SK-N-SH treated with all-trans-retinoic acid at 6 μM for 48 hours (cell line): ENCODE measurements around the gene KAT6B.
A peak's percentile ranks its signal among the peaks of the same experiment; 100 is the strongest.

Source experiments
- ATAC-seq: fragments of 200-7000 bp; cut with Tn5 transposase; 3 replicates; pipeline ENCODE4 v1.9.1; 2020; ENCODE audit warnings: mild to moderate bottlenecking, moderate library complexity
- ARNTL ChIP-seq: fragments of 450-650 bp; formaldehyde crosslinking; IDR thresholded peaks from 2 replicates; pipeline ENCODE4 v1.5.0; 2020; ENCODE audit warnings: low read depth, mild to moderate bottlenecking, moderate library complexity, borderline replicate concordance
- BACH2 ChIP-seq: fragments of 250-450 bp; sonication (Bioruptor Pico); IDR thresholded peaks from 2 replicates; pipeline ENCODE4 v1.9.0; 2021; ENCODE audit warnings: mild to moderate bottlenecking, borderline replicate concordance
- CSDC2 ChIP-seq: fragments of 250-450 bp; sonication (Bioruptor Pico); IDR thresholded peaks from 2 replicates; pipeline ENCODE4 v1.5.0; 2020; ENCODE audit warnings: mild to moderate bottlenecking, moderate library complexity
- ESRRG ChIP-seq: fragments of 250-450 bp; sonication (Bioruptor Pico); IDR thresholded peaks from 2 replicates; pipeline ENCODE4 v1.6.1; 2021; ENCODE audit warnings: mild to moderate bottlenecking
- GLIS3 ChIP-seq: fragments of 250-450 bp; sonication (Bioruptor Pico); IDR thresholded peaks from 2 replicates; pipeline ENCODE4 v1.5.0; 2020; ENCODE audit warnings: mild to moderate bottlenecking, moderate library complexity
- ISL1 ChIP-seq: fragments of 250-450 bp; sonication (Bioruptor Pico); IDR thresholded peaks from 2 replicates; pipeline ENCODE4 v2.1.2; 2022; ENCODE audit warnings: mild to moderate bottlenecking, moderate library complexity
- OSR1 ChIP-seq: fragments of 250-450 bp; sonication (Bioruptor Pico); IDR thresholded peaks from 2 replicates; pipeline ENCODE4 v1.8.0; 2022; ENCODE audit warnings: moderate library complexity, mild to moderate bottlenecking, inconsistent platforms
- PATZ1 ChIP-seq: fragments of 250-450 bp; sonication (Bioruptor Pico); IDR thresholded peaks from 2 replicates; pipeline ENCODE4 v1.8.0; 2020; ENCODE audit warnings: mild to moderate bottlenecking, moderate library complexity, borderline replicate concordance
- RARB ChIP-seq: fragments of 250-450 bp; sonication (Bioruptor Pico); IDR thresholded peaks from 2 replicates; pipeline ENCODE4 v1.8.0; 2021; ENCODE audit warnings: mild to moderate bottlenecking, moderate library complexity
- SNAI2 ChIP-seq: fragments of 250-450 bp; sonication (Bioruptor Pico); IDR thresholded peaks from 2 replicates; pipeline ENCODE4 v1.5.0; 2020; ENCODE audit warnings: mild to moderate bottlenecking, moderate library complexity
- TCF4 ChIP-seq: fragments of 250-450 bp; sonication (Bioruptor Pico); IDR thresholded peaks from 2 replicates; pipeline ENCODE4 v1.8.0; 2021; ENCODE audit warnings: mild to moderate bottlenecking, moderate library complexity, borderline replicate concordance
- TOX ChIP-seq: fragments of 250-450 bp; sonication (Bioruptor Pico); IDR thresholded peaks from 2 replicates; pipeline ENCODE4 v1.8.0; 2021; ENCODE audit warnings: mild to moderate bottlenecking, moderate library complexity, borderline replicate concordance
- TSHZ2 ChIP-seq: fragments of 250-450 bp; sonication (Bioruptor Pico); IDR thresholded peaks from 2 replicates; pipeline ENCODE4 v1.5.0; 2020; ENCODE audit warnings: mild to moderate bottlenecking, moderate library complexity
- ZC3H10 ChIP-seq: fragments of 250-450 bp; sonication (Bioruptor Pico); IDR thresholded peaks from 2 replicates; pipeline ENCODE4 v1.5.1; 2021; ENCODE audit warnings: mild to moderate bottlenecking, moderate library complexity
- ZFP30 ChIP-seq: fragments of 450-650 bp; formaldehyde crosslinking; IDR thresholded peaks from 2 replicates; pipeline ENCODE4 v1.5.0; 2022; ENCODE audit warnings: mild to moderate bottlenecking, moderate library complexity
- ZNF565 ChIP-seq: fragments of 450-650 bp; formaldehyde crosslinking; conservative IDR thresholded peaks from 2 replicates; pipeline ENCODE4 v1.5.0; 2020; ENCODE audit warnings: low read depth, mild to moderate bottlenecking, moderate library complexity
- ZNF70 ChIP-seq: fragments of 450-650 bp; formaldehyde crosslinking; IDR thresholded peaks from 2 replicates; pipeline ENCODE4 v1.5.0; 2020; ENCODE audit warnings: mild to moderate bottlenecking, moderate library complexity
- ZNF8 ChIP-seq: fragments of 450-650 bp; formaldehyde crosslinking; IDR thresholded peaks from 2 replicates; pipeline ENCODE4 v1.5.0; 2020; ENCODE audit warnings: mild to moderate bottlenecking, moderate library complexity
- TF ChIP-seq, protein P1 (sequence below): fragments of 250-450 bp; sonication (Bioruptor Pico); IDR thresholded peaks from 2 replicates; pipeline ENCODE4 v1.5.1; 2021; ENCODE audit warnings: mild to moderate bottlenecking, moderate library complexity
- TF ChIP-seq, protein P2 (sequence below): fragments of 250-450 bp; sonication (Bioruptor Pico); IDR thresholded peaks from 2 replicates; pipeline ENCODE4 v1.8.0; 2021; ENCODE audit warnings: low read depth, mild to moderate bottlenecking, moderate library complexity, borderline replicate concordance

KAT6B gene

GRCh38 chr10:74963549-74963948 lies 137.1 kb downstream of the KAT6B start:
- TF ChIP-seq TOX (no peak), ISL1 (CRISPR knock-in tag) (no peak), ZNF565 (CRISPR knock-in tag) (no peak), ZNF70 (no peak), SNAI2 (CRISPR knock-in tag) (no peak), GLIS3 (CRISPR knock-in tag) (no peak), CSDC2 (CRISPR knock-in tag) (no peak), RARB (no peak), ARNTL (CRISPR knock-in tag) (no peak), ZNF8 (CRISPR knock-in tag) (no peak), ZFP30 (no peak), TCF4 (no peak), BACH2 (CRISPR knock-in tag) (no peak), ZC3H10 (no peak), TSHZ2 (no peak), ESRRG (CRISPR knock-in tag) (no peak), PATZ1 (CRISPR knock-in tag) (no peak)
- TF ChIP-seq, protein P1, sequence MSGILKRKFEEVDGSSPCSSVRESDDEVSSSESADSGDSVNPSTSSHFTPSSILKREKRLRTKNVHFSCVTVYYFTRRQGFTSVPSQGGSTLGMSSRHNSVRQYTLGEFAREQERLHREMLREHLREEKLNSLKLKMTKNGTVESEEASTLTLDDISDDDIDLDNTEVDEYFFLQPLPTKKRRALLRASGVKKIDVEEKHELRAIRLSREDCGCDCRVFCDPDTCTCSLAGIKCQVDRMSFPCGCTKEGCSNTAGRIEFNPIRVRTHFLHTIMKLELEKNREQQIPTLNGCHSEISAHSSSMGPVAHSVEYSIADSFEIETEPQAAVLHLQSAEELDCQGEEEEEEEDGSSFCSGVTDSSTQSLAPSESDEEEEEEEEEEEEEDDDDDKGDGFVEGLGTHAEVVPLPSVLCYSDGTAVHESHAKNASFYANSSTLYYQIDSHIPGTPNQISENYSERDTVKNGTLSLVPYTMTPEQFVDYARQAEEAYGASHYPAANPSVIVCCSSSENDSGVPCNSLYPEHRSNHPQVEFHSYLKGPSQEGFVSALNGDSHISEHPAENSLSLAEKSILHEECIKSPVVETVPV (CRISPR knock-in tag) = no peak
- TF ChIP-seq, protein P2, sequence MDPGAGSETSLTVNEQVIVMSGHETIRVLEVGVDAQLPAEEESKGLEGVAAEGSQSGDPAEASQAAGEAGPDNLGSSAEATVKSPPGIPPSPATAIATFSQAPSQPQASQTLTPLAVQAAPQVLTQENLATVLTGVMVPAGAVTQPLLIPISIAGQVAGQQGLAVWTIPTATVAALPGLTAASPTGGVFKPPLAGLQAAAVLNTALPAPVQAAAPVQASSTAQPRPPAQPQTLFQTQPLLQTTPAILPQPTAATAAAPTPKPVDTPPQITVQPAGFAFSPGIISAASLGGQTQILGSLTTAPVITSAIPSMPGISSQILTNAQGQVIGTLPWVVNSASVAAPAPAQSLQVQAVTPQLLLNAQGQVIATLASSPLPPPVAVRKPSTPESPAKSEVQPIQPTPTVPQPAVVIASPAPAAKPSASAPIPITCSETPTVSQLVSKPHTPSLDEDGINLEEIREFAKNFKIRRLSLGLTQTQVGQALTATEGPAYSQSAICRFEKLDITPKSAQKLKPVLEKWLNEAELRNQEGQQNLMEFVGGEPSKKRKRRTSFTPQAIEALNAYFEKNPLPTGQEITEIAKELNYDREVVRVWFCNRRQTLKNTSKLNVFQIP (CRISPR knock-in tag) = no peak
- no peak for ATAC-seq

GRCh38 chr10:74967911-74968666 lies 141.7 kb downstream of the KAT6B start:
- ATAC-seq = no peak
- TF ChIP-seq ZFP30 (no peak), ESRRG (CRISPR knock-in tag) (no peak), ZNF70 (no peak), ZNF8 (CRISPR knock-in tag) (no peak), BACH2 (CRISPR knock-in tag) (no peak), OSR1 (CRISPR knock-in tag) (no peak), TSHZ2 (no peak), ISL1 (CRISPR knock-in tag) (0 out of 2 replicates have a peak, but pooled peaks have one; percentile 16), ARNTL (CRISPR knock-in tag) (no peak)
